ENCODE results near the gene PDE6A.

PDE6A gene

GRCh38 chr5:149913436-149914419 lies 30.9 kb downstream of the PDE6A start:
- Histone ChIP-seq H3F3A (ENCODE audit: control insufficient read depth, insufficient read depth) (no peaks in the 10 kb centered on the region), H3K9me3 (ENCODE audit: control insufficient read depth, insufficient read depth, low read length) (no peaks in the 10 kb centered on the region), H3K4me2 (ENCODE audit: low read length) (no peak overlapping the region), H3K4me3 (ENCODE audit: low read length) (no peak overlapping the region), H4K20me1 (ENCODE audit: control insufficient read depth, insufficient read depth, low read depth, low read length) (no peaks in the 10 kb centered on the region), H3K27ac (ENCODE audit: low read depth, low read length) (no peak overlapping the region), H3K36me3 (ENCODE audit: control insufficient read depth, low read length) (no peaks in the 10 kb centered on the region), H3K9me2 (replicated peaks; ENCODE audit: control insufficient read depth, low read length) (no peaks in the 10 kb centered on the region), H3K4me1 (ENCODE audit: control insufficient read depth, low read length) (peaks cover 8% of the 10 kb centered on the region), H3K79me2 (ENCODE audit: control insufficient read depth, low read length) (no peaks in the 10 kb centered on the region), H3K27me3 (ENCODE audit: control insufficient read depth, low read length) (peaks cover 28% of the 10 kb centered on the region)
- TF ChIP-seq EZH2phosphoT487 (IDR thresholded peaks at IDR 0.05; ENCODE audit: borderline replicate concordance, low read length): no peak
- no peak for TF ChIP-seq CTCF (IDR thresholded peaks at IDR 0.05; ENCODE audit: low read depth, low read length, poor library complexity, severe bottlenecking)

GRCh38 chr5:149912226-149912871 lies 32.2 kb downstream of the PDE6A start:
- no peak for TF ChIP-seq EZH2phosphoT487 (IDR thresholded peaks at IDR 0.05; ENCODE audit: borderline replicate concordance, low read length)
- TF ChIP-seq CTCF (IDR thresholded peaks at IDR 0.05; ENCODE audit: low read depth, low read length, poor library complexity, severe bottlenecking): no peak
- H3F3A ChIP-seq (ENCODE audit: control insufficient read depth, insufficient read depth): no peaks in the 10 kb centered on the region
- H3K79me2 ChIP-seq (ENCODE audit: control insufficient read depth, low read length): no peaks in the 10 kb centered on the region
- no peak overlapping the region for H3K27ac ChIP-seq (ENCODE audit: low read depth, low read length)
- H3K36me3 ChIP-seq (ENCODE audit: control insufficient read depth, low read length): no peaks in the 10 kb centered on the region
- no peaks in the 10 kb centered on the region for H4K20me1 ChIP-seq (ENCODE audit: control insufficient read depth, insufficient read depth, low read depth, low read length)
- H3K4me1 ChIP-seq (ENCODE audit: control insufficient read depth, low read length): peaks cover 8% of the 10 kb centered on the region
- H3K9me3 ChIP-seq (ENCODE audit: control insufficient read depth, insufficient read depth, low read length): no peaks in the 10 kb centered on the region
- H3K4me3 ChIP-seq (ENCODE audit: low read length): no peak overlapping the region
- no peaks in the 10 kb centered on the region for H3K9me2 ChIP-seq (replicated peaks; ENCODE audit: control insufficient read depth, low read length)
- peaks cover 27% of the 10 kb centered on the region for H3K27me3 ChIP-seq (ENCODE audit: control insufficient read depth, low read length)
- no peak overlapping the region for H3K4me2 ChIP-seq (ENCODE audit: low read length)

- no peaks in the 10 kb centered on the region for H4K20me1 ChIP-seq (ENCODE audit: control insufficient read depth, insufficient read depth, low read depth, low read length)
- no peaks in the 10 kb centered on the region for H3K9me2 ChIP-seq (replicated peaks; ENCODE audit: control insufficient read depth, low read length)
- TF ChIP-seq EZH2phosphoT487 (IDR thresholded peaks at IDR 0.05; ENCODE audit: borderline replicate concordance, low read length): no peak
- H3K27ac ChIP-seq (ENCODE audit: low read depth, low read length): no peak overlapping the region
- peaks cover 8% of the 10 kb centered on the region for H3K4me1 ChIP-seq (ENCODE audit: control insufficient read depth, low read length)
- H3K27me3 ChIP-seq (ENCODE audit: control insufficient read depth, low read length): peaks cover 27% of the 10 kb centered on the region
- no peaks in the 10 kb centered on the region for H3F3A ChIP-seq (ENCODE audit: control insufficient read depth, insufficient read depth)
- no peak overlapping the region for H3K4me2 ChIP-seq (ENCODE audit: low read length)
- no peaks in the 10 kb centered on the region for H3K36me3 ChIP-seq (ENCODE audit: control insufficient read depth, low read length)
- H3K4me3 ChIP-seq (ENCODE audit: low read length): no peak overlapping the region
- no peaks in the 10 kb centered on the region for H3K9me3 ChIP-seq (ENCODE audit: control insufficient read depth, insufficient read depth, low read length)
- H3K79me2 ChIP-seq (ENCODE audit: control insufficient read depth, low read length): no peaks in the 10 kb centered on the region
Observed at GRCh38 chr5:149911031-149911430, 33.6 kb downstream of the PDE6A start.

All from DOHH2 (cell line).